Measurements from ENCODE around the gene PRDM15.
A peak's percentile ranks its signal among the peaks of the same experiment; 100 is the strongest.

The PRDM15 gene

GRCh38 chr21:41767606-41768436 lies 111.3 kb downstream of the PRDM15 start:
- Mint-ChIP-seq H3K27me3 (ENCODE audit: low read depth) (peaks cover 94% of the 10 kb centered on the region), H3K9me3 (no peaks in the 10 kb centered on the region), H3K27ac (peak overlapping the region; percentile 18 to 92 (median 84)), H3K36me3 (ENCODE audit: low read depth) (no peaks in the 10 kb centered on the region), H3K4me3 (peak overlapping the region; percentile 83 to 84 (median 83)), H3K4me1 (peaks cover 51% of the 10 kb centered on the region)
- TF ChIP-seq CTCF (IDR thresholded peaks at IDR 0.05; ENCODE audit: unreplicated experiment in 3 of 3), result no peak

- TF ChIP-seq CTCF (IDR thresholded peaks at IDR 0.05; ENCODE audit: unreplicated experiment in 3 of 3), result no peak
- Mint-ChIP-seq H3K9me3 (no peaks in the 10 kb centered on the region), H3K4me3 (peak within 1 kb of the TSS; percentile 83 to 84 (median 83)), H3K4me1 (peaks cover 52% of the 10 kb centered on the region), H3K36me3 (ENCODE audit: low read depth) (no peaks in the 10 kb centered on the region), H3K27ac (peak within 1 kb of the TSS; percentile 63 to 97 (median 84)), H3K27me3 (ENCODE audit: low read depth) (peaks cover 94% of the 10 kb centered on the region)
Measured at GRCh38 chr21:41766883-41767605, 112.1 kb downstream of the PRDM15 start, which contains the start of gene RIPK4. RIPK4 (minus strand) TSS chr21:41767052; CDS start chr21:41767041, 11 bp downstream.

- peaks cover 54% of the 10 kb centered on the region for H3K4me1 Mint-ChIP-seq
- H3K36me3 Mint-ChIP-seq (ENCODE audit: low read depth), result no peaks in the 10 kb centered on the region
- H3K4me3 Mint-ChIP-seq, result peak overlapping the region; percentile 76 to 84 (median 83)
- no peak for TF ChIP-seq CTCF (IDR thresholded peaks at IDR 0.05; ENCODE audit: unreplicated experiment in 3 of 3)
- H3K27ac Mint-ChIP-seq, result peak overlapping the region; percentile 63 to 97 (median 72)
- H3K27me3 Mint-ChIP-seq (ENCODE audit: low read depth), result peaks cover 94% of the 10 kb centered on the region
- H3K9me3 Mint-ChIP-seq, result no peaks in the 10 kb centered on the region
Measured at GRCh38 chr21:41765973-41766882, 112.9 kb downstream of the PRDM15 start.

GRCh38 chr21:41765420-41765821 lies 113.7 kb downstream of the PRDM15 start:
- Mint-ChIP-seq H3K36me3 (ENCODE audit: low read depth) (no peaks in the 10 kb centered on the region), H3K9me3 (no peaks in the 10 kb centered on the region), H3K4me1 (peaks cover 52% of the 10 kb centered on the region), H3K27ac (peak overlapping the region; percentile 63 to 97 (median 72)), H3K27me3 (ENCODE audit: low read depth) (peaks cover 94% of the 10 kb centered on the region), H3K4me3 (peak overlapping the region; percentile 74 to 84 (median 76))
- TF ChIP-seq CTCF (IDR thresholded peaks at IDR 0.05; ENCODE audit: unreplicated experiment in 3 of 3), result no peak

- peaks cover 94% of the 10 kb centered on the region for H3K27me3 Mint-ChIP-seq (ENCODE audit: low read depth)
- peak overlapping the region; percentile 63 to 97 (median 90) for H3K27ac Mint-ChIP-seq
- H3K4me1 Mint-ChIP-seq, result peaks cover 52% of the 10 kb centered on the region
- no peak for TF ChIP-seq CTCF (IDR thresholded peaks at IDR 0.05; ENCODE audit: unreplicated experiment in 3 of 3)
- H3K4me3 Mint-ChIP-seq, result peak overlapping the region; percentile 74 to 84 (median 76)
- H3K36me3 Mint-ChIP-seq (ENCODE audit: low read depth), result no peaks in the 10 kb centered on the region
- no peaks in the 10 kb centered on the region for H3K9me3 Mint-ChIP-seq
Measured at GRCh38 chr21:41764558-41765419, 114.4 kb downstream of the PRDM15 start.

Data from nephron (organoid).